ENCODE results near the gene GALNT10.

Gene GALNT10

DNA sequence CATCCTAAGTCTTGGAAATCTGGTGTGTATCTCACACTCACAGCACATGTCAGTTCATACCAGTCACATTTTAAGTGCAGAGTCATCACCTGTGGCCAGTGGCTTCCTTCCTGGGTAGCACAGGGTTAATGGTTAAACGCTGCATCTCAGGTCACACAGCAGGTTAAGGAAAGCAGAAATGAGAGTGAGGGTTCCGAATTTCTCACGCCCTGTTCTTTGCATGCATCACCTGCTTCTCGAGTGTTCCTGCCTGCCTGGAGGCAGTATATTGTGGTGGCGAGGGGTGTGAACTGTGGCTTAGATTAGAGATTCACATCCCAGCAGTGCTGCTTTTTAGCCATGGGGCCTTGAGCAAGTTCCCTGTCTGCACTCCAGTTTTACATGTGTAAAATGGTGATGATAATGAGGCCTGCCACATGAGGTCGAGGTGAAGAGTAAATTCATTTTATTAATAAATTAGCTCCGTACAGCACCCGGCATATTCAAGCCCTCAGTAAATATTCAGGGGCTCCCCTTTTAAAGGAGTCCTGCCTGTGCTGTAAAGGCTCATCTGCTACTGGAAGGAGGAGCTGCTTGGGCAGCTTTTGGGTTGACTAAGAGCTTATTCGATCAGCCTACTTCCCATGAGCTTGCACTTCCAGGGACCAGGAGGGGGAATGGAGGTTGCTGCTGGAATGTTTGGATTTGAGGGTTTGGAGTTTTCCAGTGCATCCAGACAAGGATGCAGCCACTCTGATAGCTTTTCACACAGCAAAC, 194.1 kb downstream of the GALNT10 start:
- DNase-seq (ENCODE audit: low spot score) = no peak

DNA sequence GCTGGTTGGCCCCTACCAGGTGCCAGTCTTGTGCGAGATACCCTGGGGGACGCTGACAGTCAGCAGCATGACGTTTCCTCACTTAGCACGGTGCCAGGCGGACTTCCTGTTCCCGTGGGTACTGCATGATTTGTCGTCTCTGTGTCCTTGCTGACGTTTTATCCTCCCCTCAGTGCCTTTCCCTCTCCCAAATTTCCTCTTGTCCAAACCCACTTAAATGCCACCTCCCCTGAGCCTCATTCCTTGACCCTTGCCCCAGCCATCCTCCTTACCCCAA, 194.6 kb downstream of the GALNT10 start:
- DNase-seq (ENCODE audit: low spot score) = no peak

DNA sequence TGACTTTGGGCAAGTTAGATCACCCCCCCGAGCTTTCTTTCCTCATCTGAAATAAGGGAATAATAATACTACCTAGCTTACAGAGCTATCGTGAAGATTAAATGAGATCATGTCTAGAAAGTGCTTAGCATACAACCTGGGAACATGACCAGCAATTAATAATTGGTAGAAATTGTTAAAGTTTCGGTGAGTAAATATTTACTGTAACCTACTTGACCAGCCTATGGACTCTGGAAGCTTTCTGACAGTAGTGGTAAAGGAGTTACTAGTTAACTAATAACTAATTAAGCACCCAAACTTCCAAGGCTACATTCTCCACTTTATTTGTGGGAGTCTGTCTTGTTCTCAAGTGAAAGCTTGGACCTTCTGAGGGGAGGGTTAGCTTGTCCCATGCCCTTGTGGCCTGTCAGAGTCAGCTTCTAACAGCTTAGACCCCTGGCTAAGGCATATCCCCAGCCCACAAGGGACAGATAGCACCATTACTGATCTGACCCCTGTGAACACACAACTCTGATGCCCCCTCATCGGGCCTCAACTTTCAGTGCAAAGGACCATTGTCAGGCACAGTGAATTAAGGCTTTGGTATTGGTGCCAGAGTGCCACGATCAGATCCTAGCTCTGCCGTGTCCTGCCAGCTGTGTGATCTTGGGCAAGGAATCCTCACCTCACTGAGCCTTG, 196.6 kb downstream of the GALNT10 start:
- no peak for DNase-seq (ENCODE audit: low spot score)

DNA sequence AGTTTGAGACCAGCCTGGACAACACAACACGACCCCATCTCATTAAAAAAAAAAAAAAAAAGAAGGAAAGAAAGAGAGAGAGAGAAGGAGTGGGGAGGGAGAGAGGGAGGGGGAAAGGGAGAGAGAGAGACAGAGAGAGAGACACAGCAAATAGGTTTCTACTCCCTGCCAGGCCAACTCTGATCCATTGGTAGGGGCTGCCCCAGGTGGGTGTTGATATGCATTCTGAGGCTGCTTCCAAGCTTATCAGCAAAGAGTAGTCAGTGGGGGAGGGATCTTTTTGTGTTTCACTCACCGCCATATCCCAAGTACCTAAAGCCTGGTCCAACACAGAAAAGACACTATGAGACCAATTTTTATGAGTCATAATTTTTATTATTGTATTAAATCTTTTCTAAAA, 198.3 kb downstream of the GALNT10 start:
- DNase-seq (ENCODE audit: low spot score) = no peak

DNA sequence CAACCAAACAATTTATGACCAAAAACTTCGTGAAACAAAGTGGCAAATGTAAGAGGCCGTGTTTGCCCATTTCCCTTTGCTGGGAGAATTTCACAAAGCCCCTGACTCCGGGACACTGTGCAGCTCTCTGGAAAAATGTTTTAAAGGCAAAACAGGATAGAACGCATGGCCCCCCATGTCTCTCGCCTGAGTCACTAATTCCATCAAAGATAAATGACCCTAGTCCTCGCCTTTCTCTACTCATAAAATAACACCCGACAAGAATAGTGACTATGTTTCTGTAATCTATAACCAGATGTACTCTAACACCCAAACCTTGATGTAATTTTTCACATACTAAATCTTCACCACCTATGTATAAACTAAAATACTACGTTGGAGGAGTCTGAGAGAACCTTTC, 199.6 kb downstream of the GALNT10 start:
- no peak for DNase-seq (ENCODE audit: low spot score)

DNA sequence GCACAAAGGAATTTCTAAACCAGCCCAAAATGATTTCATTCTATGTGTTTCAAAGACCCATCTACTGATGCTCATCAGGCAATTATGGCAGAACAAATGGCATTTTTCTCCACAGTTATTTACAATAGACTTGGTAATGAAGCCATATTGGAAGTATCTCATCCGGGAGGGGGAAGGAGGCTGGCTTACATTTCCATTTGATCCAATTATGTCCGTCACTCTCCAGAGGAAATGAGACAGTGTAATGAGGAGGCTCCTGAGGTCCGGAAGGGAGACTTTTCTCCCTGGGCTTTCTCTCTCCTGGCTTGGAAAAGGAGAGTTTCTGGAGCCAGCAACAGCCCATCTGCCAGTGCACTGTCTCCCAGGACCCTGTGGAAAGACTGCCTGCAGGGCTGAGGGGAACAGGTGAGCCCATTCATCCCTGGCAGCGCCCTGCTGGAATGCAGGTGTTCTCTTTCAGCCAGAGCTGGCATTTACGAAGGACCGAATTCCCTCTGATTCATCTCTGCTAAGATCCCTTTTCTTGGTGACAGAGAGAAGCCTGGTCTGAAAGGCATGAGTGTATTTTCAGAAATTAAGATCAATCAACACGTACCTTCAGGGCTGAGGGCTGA, 200.3 kb downstream of the GALNT10 start:
- no peak for DNase-seq (ENCODE audit: low spot score)

DNA sequence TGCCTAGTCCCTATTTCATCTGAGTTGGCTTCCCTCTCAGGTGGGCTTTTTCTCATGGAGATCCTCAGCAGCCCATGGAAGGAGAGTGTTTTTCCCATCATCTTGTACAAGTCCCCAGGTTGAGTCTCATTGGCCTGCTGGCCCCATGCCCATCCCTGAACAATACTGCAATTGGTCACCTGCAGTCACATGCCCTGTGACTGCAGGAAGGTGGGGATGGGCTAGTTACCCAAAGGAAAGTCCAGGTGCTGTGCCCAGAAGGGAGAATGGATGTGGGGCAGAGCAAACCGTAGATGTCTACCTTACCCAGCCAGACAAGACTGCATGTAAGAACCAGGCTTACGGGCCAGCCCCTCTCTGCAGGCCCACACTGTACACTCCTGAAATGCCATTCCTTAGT, 201.3 kb downstream of the GALNT10 start:
- DNase-seq (ENCODE audit: low spot score) = no peak

DNA sequence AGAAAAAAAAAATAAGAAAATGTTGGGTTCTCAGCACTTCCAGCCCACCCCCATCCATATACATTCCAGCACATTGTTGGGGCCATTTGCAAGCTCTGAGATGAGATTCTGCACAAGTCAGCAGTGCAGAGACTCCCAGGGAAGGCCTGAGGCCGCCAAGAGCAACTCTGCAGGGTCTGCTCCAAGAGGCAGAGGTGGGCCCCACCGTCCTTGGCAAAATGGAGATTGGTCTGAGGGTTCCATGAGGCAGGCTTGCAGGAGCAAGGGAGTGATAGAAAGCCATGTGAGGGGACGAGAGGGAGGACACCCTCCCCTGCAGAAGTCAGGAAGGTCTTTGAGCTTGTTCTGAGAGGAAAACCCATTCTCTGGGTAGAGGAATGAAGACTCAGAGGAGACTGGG, 203.3 kb downstream of the GALNT10 start:
- DNase-seq (ENCODE audit: low spot score) = no peak

DNA sequence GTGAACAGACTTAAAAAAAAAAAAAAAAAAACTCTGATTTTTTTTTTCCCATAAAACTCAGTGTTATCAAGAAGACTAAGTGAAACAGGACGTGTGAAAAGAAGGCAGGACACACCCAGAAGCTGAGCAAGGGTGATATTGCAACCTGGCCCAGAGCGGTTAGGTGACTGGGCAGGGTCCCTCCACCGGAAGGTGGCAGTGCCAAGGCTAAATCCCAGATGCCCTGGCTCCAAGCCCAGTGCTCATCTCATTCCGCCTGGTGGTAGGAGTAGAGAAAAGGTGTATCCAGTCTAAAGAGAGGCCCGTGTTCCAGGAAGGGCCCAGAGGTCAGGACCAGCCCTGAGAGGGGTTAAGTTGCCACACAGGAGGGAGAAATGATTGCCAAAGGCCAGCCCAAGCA, 203.8 kb downstream of the GALNT10 start:
- DNase-seq (ENCODE audit: low spot score) = no peak

DNA sequence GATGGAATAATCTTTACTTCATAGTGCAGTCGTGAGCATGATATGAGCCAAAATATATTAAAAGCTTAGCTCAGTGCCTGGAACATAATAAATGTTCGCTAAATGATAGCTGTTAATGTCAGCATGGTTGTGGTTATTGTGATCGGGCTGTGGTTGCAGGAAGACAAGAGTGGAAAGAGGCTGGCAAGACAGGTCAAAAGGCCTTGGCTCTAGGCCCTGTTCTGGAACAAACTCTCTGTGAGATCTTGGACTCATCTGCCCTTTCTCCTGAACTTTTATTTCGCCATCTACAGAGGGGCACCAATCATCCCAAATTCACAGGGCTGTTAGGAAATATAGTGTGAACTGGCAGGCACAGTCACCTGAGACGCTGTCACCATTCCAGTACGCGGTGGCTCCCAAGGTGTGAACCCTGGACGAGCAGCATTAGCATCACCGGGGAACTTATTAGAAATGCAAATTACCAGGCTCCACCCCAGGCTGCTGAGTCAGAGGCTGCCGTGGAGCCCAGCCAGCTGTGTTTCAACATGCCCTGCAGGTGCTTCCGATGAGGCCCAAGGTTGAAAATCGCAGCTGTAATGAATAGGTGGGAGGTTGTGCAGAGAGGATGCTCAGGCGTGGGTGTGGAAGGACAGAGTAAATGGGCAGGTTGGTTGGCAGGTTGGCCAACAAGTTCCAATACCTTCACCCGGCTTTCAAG, 205.0 kb downstream of the GALNT10 start:
- no peak for DNase-seq (ENCODE audit: low spot score)

DNA sequence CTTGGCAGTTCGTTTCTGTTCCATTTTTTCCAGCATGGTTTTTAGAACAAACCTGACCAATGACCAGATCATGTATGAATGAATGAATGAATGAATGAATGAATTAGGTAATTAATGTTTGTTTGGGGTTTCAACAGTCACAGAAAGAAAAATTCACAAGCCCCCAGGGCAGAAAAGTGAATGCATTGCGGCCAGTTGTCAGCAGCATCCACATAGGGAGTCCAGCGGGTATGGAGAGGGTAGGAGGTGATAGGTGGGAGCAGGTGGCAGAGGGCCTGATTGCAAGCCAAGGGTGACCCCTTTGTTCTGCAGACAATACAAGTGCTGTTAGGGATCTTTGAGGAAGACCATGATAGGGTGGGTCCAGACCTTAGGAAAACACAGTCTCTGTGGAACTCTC, 205.6 kb downstream of the GALNT10 start:
- no peak for DNase-seq (ENCODE audit: low spot score)

DNA sequence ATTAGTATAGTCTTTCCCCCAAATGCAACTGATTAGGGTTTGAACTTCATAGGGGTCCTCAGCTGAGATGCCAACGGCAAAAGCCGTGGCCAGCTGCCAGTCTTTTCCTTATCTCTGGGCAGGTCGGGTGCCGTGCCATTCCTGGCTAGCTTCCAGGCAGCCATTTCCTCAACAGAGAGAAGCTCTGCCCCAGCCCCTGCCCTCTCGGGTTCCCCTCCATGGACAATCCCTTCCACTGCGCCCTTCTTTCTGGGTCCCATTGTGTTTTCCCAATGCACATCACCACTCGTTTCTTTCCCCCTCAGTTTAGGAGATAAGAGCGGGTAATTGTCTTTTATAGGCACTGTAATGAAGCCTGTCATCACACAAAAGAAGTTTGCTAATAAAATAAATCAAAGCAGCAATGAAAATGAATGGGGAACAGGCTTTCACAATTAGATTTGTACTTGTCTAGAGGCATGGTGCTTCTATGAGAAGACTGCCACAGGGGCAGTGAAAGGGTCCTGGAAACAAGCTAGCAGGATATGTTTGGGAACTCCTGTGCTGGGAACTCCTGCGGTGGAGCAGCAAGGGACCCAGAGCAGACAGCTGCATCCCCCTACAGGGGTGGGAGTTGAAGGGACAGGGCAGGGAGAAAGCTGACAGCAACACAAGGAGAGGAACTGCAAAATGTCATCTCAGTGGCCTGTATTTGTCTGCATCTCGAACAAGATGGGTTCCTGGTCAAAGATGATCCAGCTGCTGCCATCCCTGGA, 207.3 kb downstream of the GALNT10 start:
- no peak for DNase-seq (ENCODE audit: low spot score)

DNA sequence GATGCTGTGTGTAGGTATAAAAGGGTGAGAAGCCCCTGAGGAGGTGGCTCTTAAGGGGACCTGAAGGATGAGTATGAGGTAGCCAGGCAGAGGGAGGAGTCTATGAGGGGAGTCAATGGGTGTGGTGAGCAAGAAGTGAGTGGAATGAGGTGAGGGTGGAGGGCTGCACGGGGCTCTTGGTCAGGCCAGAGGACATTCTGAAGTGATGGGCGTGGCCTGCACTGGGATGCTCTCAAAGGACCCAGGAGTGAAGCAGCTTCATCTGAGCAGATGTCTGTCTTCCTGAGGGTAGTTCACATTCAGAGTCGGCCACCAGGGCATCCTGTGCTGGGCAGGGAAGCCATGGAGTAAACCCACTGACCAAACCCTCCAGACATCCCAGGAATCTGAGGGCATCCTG, 210.1 kb downstream of the GALNT10 start:
- no peak for DNase-seq (ENCODE audit: low spot score)

DNA sequence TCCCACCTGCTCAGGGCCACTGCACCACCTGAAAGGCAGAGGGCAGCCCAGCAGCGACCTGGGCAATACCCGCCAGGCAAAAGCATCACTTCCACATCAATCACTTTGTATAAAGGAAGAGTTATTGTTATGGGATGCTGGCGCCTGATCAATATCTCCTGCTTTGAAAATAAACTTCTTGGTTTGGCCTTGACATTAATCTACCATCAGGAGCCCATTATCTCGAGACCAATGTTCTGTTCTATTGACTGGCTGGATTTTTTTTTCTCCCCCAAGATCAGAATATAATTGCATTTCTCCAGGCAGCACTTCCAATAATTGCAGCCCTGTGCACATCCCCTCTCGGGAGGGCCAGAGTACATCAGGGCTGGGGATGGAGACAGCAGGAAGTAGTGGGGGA, 210.8 kb downstream of the GALNT10 start:
- no peak for DNase-seq (ENCODE audit: low spot score)

DNA sequence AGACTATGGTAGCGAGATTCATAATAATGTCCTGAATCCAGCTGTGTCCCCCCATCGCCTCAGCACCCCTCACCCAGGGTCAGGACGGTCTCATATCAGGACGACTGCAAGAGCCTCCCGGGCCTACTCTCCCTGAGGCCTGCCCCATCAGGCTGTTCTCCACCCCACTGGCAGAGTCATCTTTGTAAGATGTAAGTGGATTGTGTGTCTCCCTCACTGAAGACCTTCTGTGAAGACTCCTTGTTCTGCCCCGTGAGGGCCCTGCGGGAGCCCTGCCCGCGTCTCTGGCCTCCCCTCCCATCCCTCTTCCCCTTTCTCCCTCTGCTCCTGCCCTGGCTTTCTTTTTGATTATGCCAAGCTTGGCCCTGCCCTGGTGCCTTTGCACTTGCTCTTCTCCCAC, 211.4 kb downstream of the GALNT10 start:
- no peak for DNase-seq (ENCODE audit: low spot score)

DNA sequence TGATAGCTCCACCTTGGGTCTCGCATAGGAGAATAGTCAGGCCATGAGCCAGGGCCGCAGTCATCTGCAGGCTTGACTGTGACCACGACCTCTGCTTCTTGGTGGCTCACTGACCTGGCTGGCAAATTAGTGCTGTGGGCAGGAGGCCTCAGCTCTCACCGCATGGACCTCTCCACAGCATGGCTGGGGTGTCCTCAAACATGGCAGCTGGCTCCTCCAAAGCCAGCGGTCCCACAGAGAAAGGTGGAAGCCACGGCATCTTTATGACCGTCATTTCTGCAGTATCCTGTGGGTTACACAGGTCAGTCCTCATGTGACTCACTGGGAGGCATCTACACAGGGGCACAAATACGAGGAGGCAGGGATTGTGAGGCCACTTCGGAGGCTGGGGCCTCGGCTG, 212.1 kb downstream of the GALNT10 start:
- DNase-seq (ENCODE audit: low spot score) = no peak

DNA sequence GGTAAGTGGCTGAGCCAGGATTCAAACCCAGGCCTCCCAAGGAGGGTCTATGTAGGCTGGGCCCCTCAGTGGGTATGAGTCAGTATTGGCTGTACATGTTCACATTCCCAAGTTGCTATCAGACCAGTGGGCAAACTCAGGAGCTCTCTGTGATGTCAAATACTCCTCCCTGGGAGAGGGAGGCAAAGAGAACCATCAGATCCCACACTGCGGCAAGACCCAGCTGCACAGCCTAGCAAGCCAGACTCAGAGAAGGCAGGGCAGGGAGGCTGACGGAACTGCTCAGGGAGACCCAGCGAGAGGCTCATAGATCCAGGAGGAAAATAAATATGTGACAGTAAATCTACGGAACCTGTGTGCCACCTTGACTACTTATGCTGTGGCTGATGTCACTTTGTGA, 212.7 kb downstream of the GALNT10 start:
- DNase-seq (ENCODE audit: low spot score) = no peak

DNA sequence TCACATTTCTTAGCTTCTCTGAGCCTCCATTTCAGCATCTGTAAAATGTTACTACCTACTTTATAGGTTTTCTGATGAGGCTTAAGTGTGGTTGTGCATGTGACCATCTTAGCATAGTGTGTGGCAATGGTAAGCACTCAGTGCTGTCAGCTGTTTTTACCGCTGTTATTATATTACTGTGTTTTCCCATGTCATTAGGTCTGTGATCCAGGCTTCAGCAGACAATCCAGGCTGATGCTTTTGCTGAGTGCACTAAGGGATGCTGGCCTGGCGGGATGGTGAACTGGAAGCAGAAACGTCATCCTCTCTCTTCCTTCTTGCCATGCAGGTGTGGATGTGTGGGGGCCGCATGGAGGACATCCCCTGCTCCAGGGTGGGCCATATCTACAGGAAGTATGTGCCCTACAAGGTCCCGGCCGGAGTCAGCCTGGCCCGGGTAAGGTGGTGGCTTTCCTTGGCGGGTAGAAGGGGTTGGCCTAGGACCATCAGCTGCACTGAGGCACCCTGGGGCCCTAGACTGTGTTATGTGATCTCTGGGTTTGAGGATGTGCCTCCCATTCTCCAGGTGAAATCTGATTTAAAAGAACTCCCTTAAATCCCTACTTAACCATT, 213.3 kb downstream of the GALNT10 start:
- DNase-seq (ENCODE audit: low spot score) = no peak

DNA sequence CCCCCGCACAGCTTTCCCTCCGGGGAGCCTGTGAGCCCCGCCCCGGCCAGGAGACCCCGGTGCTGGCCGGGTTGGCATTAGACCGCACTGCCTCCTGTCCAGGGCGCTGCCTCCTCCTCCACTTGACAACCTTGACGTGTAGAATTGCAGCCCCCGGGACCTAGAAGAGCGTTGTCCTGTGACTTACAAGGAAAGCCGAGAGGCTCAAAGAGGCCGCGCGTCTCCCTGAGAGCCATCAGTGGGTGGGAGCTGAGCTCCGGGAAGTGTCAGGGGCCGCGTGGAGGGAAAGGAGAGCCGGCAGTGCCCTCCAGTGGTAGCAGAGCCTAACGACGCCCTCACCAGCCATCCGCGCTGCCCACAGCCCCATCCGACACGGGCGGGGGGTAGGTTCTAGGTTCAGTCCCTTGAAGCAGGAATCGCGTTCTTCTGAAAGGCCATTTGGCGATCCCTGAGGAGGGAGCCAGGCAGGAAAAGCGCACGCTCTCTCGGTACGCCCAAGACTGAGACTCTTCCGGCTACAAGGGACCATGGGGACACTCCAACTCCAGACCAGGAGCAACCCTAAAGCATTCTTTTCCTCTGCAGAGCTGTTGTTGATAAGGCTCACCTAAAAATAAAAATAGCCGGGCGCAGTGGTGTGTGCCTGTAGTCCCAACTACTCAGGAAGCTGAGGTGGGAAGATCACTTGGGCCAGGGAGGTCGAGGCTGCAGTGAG, 214.7 kb downstream of the GALNT10 start:
- DNase-seq (ENCODE audit: low spot score) = peak; percentile 89

DNA sequence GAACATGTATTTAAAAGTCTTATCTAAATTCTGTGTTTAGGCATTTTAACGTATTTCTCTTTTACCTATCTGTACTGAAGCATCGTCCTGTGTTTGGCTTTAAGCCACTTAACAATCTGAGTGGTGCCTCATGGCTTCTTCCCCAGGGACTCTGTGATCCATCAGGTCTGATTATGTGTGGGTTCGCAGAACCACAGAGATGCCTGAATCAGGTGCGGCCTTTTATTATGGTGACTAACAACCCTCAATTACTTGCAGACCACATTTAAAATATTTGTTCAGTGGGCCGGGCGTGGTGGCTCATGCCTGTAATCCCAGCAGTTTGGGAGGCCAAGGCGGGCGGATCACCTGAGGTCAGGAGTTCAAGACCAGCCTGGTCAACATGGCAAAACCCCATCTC, 215.7 kb downstream of the GALNT10 start:
- no peak for DNase-seq (ENCODE audit: low spot score)

DNA sequence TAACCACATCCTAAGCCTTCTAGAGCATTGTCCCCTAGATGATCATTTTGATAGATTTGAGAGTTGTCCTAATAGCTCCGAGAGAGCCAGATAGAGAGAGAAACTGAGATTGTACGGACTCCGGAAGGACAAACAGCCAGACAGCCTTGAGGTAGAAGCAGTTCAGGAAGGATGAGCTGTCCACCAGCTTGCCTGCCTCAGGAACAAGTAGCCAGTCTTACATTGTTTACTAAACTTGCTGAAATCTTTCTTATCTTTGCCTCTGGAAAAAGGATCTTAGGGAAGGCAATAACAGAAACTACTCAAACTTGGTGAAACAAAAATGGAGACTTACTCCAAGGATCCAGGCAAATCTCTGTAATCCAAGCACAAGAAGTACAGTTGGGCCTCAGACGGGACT, 216.3 kb downstream of the GALNT10 start:
- no peak for DNase-seq (ENCODE audit: low spot score)
